OCI-LY1 (cell line): ENCODE measurements around the gene ELMO3.

ENCODE experiments used
- H2AFZ ChIP-seq: fragments of 200-600 bp; sonication (generic), shearing (Covaris generic); 2 replicates; pipeline ENCODE4 v1.6.0; 2014; ENCODE audit warnings: antibody characterized with exemption, mild to moderate bottlenecking, low read length
- H3F3A ChIP-seq: fragments of 200-600 bp; sonication (generic), shearing (Covaris generic); 2 replicates; pipeline ENCODE4 v1.6.0; 2014; ENCODE audit warnings: mild to moderate bottlenecking, antibody characterized with exemption, low read length, moderate library complexity; ENCODE audit not compliant: insufficient read depth
- H3K27ac ChIP-seq: fragments of 200-600 bp; sonication (generic); 2 replicates; pipeline ENCODE4 v1.5.1; 2014; ENCODE audit warnings: low read length, mixed run types, mild to moderate bottlenecking, low read depth; ENCODE audit not compliant: poor library complexity, severe bottlenecking
- H3K27me3 ChIP-seq: fragments of 200-600 bp; sonication (generic); 2 replicates; pipeline ENCODE4 v1.6.0; 2014; ENCODE audit warnings: antibody characterized with exemption, mild to moderate bottlenecking, low read length, moderate library complexity; ENCODE audit not compliant: insufficient read depth
- H3K36me3 ChIP-seq: fragments of 200-600 bp; sonication (generic); 2 replicates; pipeline ENCODE4 v1.6.1; 2014; ENCODE audit warnings: mild to moderate bottlenecking, antibody characterized with exemption, low read length, moderate library complexity, mixed read lengths; ENCODE audit not compliant: insufficient read depth
- H3K4me1 ChIP-seq: fragments of 200-600 bp; sonication (generic); 2 replicates; pipeline ENCODE4 v1.5.1; 2014; ENCODE audit warnings: mild to moderate bottlenecking, low read length, moderate library complexity; ENCODE audit not compliant: insufficient read depth, severe bottlenecking
- H3K4me2 ChIP-seq: fragments of 200-600 bp; sonication (generic), shearing (Covaris generic); 2 replicates; pipeline ENCODE4 v1.6.1; 2014; ENCODE audit warnings: low read length
- H3K4me3 ChIP-seq: fragments of 200-600 bp; sonication (generic); 2 replicates; pipeline ENCODE4 v1.5.1; 2014; ENCODE audit warnings: low read length, low read depth, mild to moderate bottlenecking, mixed read lengths; ENCODE audit not compliant: poor library complexity, severe bottlenecking
- H3K79me2 ChIP-seq: fragments of 200-600 bp; shearing (Covaris generic); 2 replicates; pipeline ENCODE4 v1.6.1; 2016; ENCODE audit warnings: mixed run types, low read length, mixed read lengths; ENCODE audit not compliant: insufficient read depth
- H3K9ac ChIP-seq: fragments of 200-600 bp; sonication (generic), shearing (Covaris generic); 2 replicates; pipeline ENCODE4 v1.6.1; 2014; ENCODE audit warnings: mild to moderate bottlenecking, low read length, mixed read lengths
- H3K9me2 ChIP-seq: fragments of 200-600 bp; sonication (generic), shearing (Covaris generic); 2 replicates; pipeline ENCODE4 v1.6.1; 2014; ENCODE audit warnings: low read depth, mild to moderate bottlenecking, low read length, mixed read lengths
- H3K9me3 ChIP-seq: fragments of 200-600 bp; shearing (Covaris generic); 2 replicates; pipeline ENCODE4 v1.6.1; 2014; ENCODE audit warnings: low read length, mixed read lengths
- H4K20me1 ChIP-seq: fragments of 200-600 bp; sonication (generic), shearing (Covaris generic); 2 replicates; pipeline ENCODE4 v1.6.0; 2016; ENCODE audit warnings: mild to moderate bottlenecking, low read length; ENCODE audit not compliant: insufficient read depth
- EZH2 ChIP-seq: fragments of 200-600 bp; sonication (generic), shearing (Covaris generic); IDR thresholded peaks from 2 replicates; pipeline ENCODE4 v1.8.0; 2017; ENCODE audit warnings: borderline replicate concordance, mixed run types, mild to moderate bottlenecking, antibody characterized with exemption, low read length, moderate library complexity, mixed read lengths
- TF ChIP-seq, protein P1 (sequence below): fragments of 200-600 bp; sonication (generic), shearing (Covaris generic); IDR thresholded peaks from 2 replicates; pipeline ENCODE4 v1.5.1; 2017; ENCODE audit warnings: mild to moderate bottlenecking, antibody characterized with exemption, low read length, moderate library complexity, mixed read lengths

The ELMO3 gene

GRCh38 chr16:67150047-67150832 lies 48.7 kb upstream of the ELMO3 start:
- Histone ChIP-seq H3K4me2 (peak overlapping the region; percentile 48), H3K4me1 (peaks cover 7% of the 10 kb centered on the region), H3F3A (no peaks in the 10 kb centered on the region), H3K27me3 (no peaks in the 10 kb centered on the region), H4K20me1 (no peaks in the 10 kb centered on the region), H3K9me2 (no peaks in the 10 kb centered on the region), H3K9me3 (no peaks in the 10 kb centered on the region), H3K9ac (no peak overlapping the region; the same call in 1 of the 2 replicates), H3K27ac (no peak overlapping the region), H3K79me2 (no peaks in the 10 kb centered on the region), H3K4me3 (peak overlapping the region; percentile 28), H2AFZ (no peak overlapping the region), H3K36me3 (peaks cover 32% of the 10 kb centered on the region)
- TF ChIP-seq EZH2: no peak
- TF ChIP-seq, protein P1, sequence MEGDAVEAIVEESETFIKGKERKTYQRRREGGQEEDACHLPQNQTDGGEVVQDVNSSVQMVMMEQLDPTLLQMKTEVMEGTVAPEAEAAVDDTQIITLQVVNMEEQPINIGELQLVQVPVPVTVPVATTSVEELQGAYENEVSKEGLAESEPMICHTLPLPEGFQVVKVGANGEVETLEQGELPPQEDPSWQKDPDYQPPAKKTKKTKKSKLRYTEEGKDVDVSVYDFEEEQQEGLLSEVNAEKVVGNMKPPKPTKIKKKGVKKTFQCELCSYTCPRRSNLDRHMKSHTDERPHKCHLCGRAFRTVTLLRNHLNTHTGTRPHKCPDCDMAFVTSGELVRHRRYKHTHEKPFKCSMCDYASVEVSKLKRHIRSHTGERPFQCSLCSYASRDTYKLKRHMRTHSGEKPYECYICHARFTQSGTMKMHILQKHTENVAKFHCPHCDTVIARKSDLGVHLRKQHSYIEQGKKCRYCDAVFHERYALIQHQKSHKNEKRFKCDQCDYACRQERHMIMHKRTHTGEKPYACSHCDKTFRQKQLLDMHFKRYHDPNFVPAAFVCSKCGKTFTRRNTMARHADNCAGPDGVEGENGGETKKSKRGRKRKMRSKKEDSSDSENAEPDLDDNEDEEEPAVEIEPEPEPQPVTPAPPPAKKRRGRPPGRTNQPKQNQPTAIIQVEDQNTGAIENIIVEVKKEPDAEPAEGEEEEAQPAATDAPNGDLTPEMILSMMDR: no peak

DNA sequence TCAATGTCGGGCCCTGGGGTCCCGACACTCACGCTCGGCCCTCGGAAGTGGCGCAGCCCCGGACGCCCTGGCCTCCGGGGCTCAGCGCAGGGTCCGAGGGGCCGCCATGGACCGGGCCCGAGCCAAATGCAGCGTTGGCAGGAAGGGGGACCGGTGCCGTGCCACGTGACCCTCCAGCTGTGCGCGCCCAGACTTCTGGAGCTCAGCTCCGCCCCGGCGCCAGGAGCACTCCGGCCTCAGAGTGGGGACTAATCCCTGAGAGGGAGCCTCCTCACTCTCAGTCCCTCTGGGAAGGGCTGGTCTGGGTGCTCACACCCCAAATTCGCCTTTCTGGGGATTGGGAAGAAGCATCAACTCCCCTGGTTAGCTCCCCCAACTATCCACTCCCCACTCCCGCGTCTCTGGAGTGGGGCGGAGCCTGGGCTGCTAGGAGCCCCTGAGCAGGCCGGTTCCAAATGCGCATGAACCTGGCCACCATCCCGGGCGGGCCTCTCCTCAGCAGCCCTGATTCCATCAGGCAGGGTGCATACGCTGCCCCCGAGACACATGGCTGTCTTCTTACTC lies 48.0 kb upstream of the ELMO3 start, which contains the start of gene B3GNT9:
Gene B3GNT9 (minus strand): TSS at position 166 of the 564 bp plus-strand sequence. CDS start 513 bp downstream, outside the sequence.
- no peaks in the 10 kb centered on the region for H4K20me1 ChIP-seq
- peak within 1 kb of the TSS; percentile 28 for H3K4me3 ChIP-seq
- TF ChIP-seq, protein P1: no peak
- no peak for TF ChIP-seq EZH2
- no peaks in the 10 kb centered on the region for H3F3A ChIP-seq
- peak within 1 kb of the TSS; percentile 48 for H3K4me2 ChIP-seq
- no peaks in the 10 kb centered on the region for H3K9me2 ChIP-seq
- peaks cover 26% of the 10 kb centered on the region for H3K36me3 ChIP-seq
- peaks cover 7% of the 10 kb centered on the region for H3K4me1 ChIP-seq
- no peak within 1 kb of the TSS; the same call in 1 of the 2 replicates for H3K9ac ChIP-seq
- H3K27ac ChIP-seq: no peak within 1 kb of the TSS
- H3K27me3 ChIP-seq: no peaks in the 10 kb centered on the region
- no peaks in the 10 kb centered on the region for H3K79me2 ChIP-seq
- no peak within 1 kb of the TSS for H2AFZ ChIP-seq
- H3K9me3 ChIP-seq: no peaks in the 10 kb centered on the region

DNA sequence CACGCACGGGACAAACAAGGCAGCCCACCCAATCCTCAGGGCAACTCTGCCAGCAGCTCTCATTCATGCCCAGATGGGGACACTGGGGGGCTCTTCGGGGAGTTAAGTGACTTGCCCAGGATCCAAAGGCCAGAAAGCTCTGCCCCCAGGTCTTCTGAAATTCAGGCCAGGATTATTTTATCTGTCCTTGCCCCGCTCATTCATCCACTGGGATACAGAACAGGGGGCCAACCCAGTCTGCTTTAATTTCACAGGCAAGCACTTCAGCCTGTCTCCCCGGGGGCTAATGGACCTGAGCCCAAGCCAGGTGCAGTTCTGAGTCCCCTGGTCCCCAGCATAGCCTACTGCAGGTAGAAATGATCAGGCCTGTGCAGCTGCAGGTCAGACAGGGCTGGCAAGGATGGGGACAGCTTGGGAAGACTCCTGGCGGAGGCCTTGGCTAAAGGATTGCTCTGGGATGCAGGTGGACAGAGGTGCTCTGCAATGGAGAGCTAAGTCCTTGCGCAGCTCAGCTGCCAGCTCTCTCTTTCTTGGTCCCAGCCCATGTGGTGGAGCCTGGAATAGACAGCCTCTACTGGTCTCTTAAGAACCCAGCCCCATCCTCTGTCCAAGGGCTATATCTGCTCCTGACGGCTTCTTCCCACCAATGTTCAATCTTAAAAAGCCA lies 47.4 kb upstream of the ELMO3 start:
- Histone ChIP-seq H3K79me2 (no peaks in the 10 kb centered on the region), H3K36me3 (peaks cover 25% of the 10 kb centered on the region), H4K20me1 (no peaks in the 10 kb centered on the region), H3K9me2 (no peaks in the 10 kb centered on the region), H2AFZ (no peak overlapping the region), H3K9ac (no peak overlapping the region), H3F3A (no peaks in the 10 kb centered on the region), H3K4me3 (no peak overlapping the region), H3K9me3 (no peaks in the 10 kb centered on the region), H3K4me2 (no peak overlapping the region), H3K27ac (no peak overlapping the region), H3K4me1 (peaks cover 7% of the 10 kb centered on the region), H3K27me3 (no peaks in the 10 kb centered on the region)
- TF ChIP-seq, protein P1: no peak
- no peak for TF ChIP-seq EZH2
